ENCODE results near the gene PLEKHA7. TPM values are rescaled to one million over a fixed set of nuclear protein-coding genes. Genes with fewer than 3 reads are reported as not detected.

PLEKHA7 gene
- total RNA-seq, 1 donor from 2014 or later = 77.1 TPM

DNA sequence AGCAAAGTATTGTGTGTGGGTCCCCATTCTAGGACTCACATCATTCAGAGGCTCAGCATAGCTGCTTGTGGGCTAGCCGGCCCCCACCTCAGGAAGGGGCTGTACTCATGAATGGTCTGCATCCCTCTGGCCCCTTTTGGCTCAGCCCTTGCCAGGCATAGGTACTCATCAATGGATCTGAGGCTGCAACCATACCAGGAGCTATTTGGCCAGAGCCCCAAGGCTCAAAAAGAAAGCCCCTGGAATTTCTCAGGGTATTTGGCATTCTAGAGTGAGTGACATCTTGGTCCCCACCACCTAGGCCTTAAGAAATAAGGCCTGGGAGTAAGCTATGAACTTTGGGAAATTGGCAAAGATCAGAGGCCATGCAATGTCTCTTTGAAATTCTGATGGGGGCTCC, 38.3 kb downstream of the PLEKHA7 start:
- H3K27me3 Mint-ChIP-seq = no peaks in the 10 kb centered on the region
- H3K9me3 Mint-ChIP-seq (ENCODE audit: low read depth) = no peaks in the 10 kb centered on the region
- no peak overlapping the region for H3K27ac Mint-ChIP-seq
- TF ChIP-seq, protein P1, sequence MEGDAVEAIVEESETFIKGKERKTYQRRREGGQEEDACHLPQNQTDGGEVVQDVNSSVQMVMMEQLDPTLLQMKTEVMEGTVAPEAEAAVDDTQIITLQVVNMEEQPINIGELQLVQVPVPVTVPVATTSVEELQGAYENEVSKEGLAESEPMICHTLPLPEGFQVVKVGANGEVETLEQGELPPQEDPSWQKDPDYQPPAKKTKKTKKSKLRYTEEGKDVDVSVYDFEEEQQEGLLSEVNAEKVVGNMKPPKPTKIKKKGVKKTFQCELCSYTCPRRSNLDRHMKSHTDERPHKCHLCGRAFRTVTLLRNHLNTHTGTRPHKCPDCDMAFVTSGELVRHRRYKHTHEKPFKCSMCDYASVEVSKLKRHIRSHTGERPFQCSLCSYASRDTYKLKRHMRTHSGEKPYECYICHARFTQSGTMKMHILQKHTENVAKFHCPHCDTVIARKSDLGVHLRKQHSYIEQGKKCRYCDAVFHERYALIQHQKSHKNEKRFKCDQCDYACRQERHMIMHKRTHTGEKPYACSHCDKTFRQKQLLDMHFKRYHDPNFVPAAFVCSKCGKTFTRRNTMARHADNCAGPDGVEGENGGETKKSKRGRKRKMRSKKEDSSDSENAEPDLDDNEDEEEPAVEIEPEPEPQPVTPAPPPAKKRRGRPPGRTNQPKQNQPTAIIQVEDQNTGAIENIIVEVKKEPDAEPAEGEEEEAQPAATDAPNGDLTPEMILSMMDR (IDR thresholded peaks at IDR 0.05; ENCODE audit: unreplicated experiment) = no peak
- DNase-seq (ENCODE audit: low spot score, unreplicated experiment) = no peak
- H3K4me3 Mint-ChIP-seq (ENCODE audit: low read depth) = no peak overlapping the region
- peaks cover 51% of the 10 kb centered on the region for H3K4me1 Mint-ChIP-seq (ENCODE audit: low read depth)
- peaks cover 2% of the 10 kb centered on the region for H3K36me3 Mint-ChIP-seq (ENCODE audit: insufficient read depth)

DNA sequence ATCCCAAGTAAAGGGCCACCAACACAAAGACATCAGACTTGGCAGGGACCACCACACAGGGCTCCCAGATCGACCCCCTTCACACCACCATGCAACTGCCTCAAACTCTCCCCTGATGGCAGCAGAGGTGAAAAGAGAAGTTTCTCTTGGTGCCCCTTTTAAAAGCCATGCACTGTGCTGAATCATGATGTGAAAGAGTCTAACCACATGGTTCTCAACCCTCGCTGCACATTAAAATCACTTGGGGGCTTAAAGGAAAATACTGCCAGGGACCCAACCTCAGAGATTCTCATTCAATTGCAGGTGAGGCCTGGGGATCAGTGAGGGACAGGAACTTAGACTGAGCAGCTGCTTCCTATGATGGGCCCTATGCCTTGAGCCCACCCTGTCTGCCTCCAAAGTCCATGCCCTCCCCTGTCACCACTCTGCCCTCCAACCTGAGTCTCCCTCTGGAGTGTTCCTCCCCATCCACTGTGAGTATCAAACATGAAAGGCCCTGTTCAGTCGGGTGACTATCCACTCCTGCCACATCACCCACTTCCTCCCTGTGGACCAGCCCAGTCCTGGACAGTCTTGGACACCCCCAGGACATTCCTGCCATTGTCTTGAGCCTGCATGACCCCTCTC, 40.8 kb downstream of the PLEKHA7 start:
- TF ChIP-seq, protein P1 (IDR thresholded peaks at IDR 0.05; ENCODE audit: unreplicated experiment) = no peak
- no peak for DNase-seq (ENCODE audit: low spot score, unreplicated experiment)
- no peaks in the 10 kb centered on the region for H3K27me3 Mint-ChIP-seq
- H3K9me3 Mint-ChIP-seq (ENCODE audit: low read depth) = no peaks in the 10 kb centered on the region
- H3K36me3 Mint-ChIP-seq (ENCODE audit: insufficient read depth) = peaks cover 2% of the 10 kb centered on the region
- H3K4me3 Mint-ChIP-seq (ENCODE audit: low read depth) = no peak overlapping the region
- peaks cover 30% of the 10 kb centered on the region for H3K4me1 Mint-ChIP-seq (ENCODE audit: low read depth)
- no peak overlapping the region for H3K27ac Mint-ChIP-seq

DNA sequence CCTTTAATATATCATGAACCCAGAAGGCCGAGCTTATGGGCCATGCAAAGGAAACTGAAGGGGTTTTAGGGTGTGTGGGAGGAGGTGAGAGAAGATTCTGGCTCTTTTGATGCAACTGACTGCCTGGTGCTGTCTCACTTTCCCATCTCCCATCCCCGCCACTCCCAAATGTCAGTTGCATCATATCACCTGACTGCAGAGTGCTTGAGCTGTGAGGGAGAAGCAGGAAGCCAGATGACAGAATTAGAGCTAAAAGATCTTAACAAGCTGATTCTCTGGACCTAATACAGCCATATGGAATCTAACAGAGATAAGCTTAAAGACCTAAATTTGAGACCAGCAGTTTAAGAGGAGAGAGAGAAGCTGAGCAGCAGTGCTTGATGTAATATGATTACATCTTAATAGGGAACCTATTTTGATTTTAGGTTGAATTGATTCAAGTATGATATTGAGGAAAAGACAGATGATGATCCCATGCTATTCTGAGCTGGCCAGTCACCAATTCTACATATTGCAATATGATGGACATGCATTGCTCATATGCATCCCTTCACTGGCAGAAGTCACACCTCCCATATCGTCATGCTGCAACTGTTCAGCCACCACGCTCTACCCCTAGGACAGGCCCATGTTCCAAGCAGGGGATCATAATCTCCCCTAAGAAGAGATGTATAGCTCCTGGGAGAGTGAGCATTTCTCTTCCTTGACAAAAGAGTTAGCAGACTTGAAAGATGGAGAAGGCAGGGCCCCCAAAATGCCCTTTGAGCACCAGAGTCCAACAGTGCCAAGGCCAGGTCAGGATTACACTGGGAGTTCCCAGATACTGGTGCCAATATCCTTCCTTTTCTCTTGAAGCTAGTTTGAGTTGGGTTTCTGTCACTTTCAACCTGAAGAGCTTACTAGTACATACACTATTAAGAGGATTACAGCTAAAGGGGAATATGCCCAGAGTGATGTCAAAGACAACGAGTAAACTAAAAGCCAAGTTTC, 44.9 kb downstream of the PLEKHA7 start:
- H3K27me3 Mint-ChIP-seq = no peaks in the 10 kb centered on the region
- no peak overlapping the region for H3K27ac Mint-ChIP-seq
- TF ChIP-seq, protein P1 (IDR thresholded peaks at IDR 0.05; ENCODE audit: unreplicated experiment) = no peak
- H3K4me3 Mint-ChIP-seq (ENCODE audit: low read depth) = no peak overlapping the region
- DNase-seq (ENCODE audit: low spot score, unreplicated experiment) = no peak
- H3K4me1 Mint-ChIP-seq (ENCODE audit: low read depth) = peaks cover 29% of the 10 kb centered on the region
- H3K9me3 Mint-ChIP-seq (ENCODE audit: low read depth) = no peaks in the 10 kb centered on the region
- H3K36me3 Mint-ChIP-seq (ENCODE audit: insufficient read depth) = peaks cover 3% of the 10 kb centered on the region

DNA sequence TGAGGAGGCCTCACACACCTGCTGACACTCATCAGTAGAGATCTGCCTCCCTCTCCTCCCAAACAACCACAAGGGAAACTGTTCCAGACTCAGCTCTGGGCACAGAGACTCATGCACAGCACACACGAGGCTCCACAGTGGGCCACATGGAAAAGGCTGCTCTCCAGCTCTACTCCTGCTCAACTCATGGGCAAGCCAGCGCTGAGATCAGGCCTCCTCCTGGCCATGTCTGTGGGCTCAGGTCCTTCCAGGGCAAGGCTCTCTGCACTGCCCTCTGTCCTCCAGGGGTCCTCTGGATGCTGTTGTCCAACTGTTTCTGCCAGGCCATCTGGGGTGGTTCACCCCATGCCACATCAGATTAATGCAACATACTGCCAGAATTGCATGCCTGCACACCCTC, 46.0 kb downstream of the PLEKHA7 start:
- DNase-seq (ENCODE audit: low spot score, unreplicated experiment) = no peak
- Mint-ChIP-seq H3K36me3 (ENCODE audit: insufficient read depth) (peaks cover 4% of the 10 kb centered on the region), H3K9me3 (ENCODE audit: low read depth) (no peaks in the 10 kb centered on the region), H3K4me1 (ENCODE audit: low read depth) (peaks cover 27% of the 10 kb centered on the region), H3K4me3 (ENCODE audit: low read depth) (no peak overlapping the region), H3K27ac (peak overlapping the region; percentile 56), H3K27me3 (no peaks in the 10 kb centered on the region)
- TF ChIP-seq, protein P1 (IDR thresholded peaks at IDR 0.05; ENCODE audit: unreplicated experiment) = no peak

DNA sequence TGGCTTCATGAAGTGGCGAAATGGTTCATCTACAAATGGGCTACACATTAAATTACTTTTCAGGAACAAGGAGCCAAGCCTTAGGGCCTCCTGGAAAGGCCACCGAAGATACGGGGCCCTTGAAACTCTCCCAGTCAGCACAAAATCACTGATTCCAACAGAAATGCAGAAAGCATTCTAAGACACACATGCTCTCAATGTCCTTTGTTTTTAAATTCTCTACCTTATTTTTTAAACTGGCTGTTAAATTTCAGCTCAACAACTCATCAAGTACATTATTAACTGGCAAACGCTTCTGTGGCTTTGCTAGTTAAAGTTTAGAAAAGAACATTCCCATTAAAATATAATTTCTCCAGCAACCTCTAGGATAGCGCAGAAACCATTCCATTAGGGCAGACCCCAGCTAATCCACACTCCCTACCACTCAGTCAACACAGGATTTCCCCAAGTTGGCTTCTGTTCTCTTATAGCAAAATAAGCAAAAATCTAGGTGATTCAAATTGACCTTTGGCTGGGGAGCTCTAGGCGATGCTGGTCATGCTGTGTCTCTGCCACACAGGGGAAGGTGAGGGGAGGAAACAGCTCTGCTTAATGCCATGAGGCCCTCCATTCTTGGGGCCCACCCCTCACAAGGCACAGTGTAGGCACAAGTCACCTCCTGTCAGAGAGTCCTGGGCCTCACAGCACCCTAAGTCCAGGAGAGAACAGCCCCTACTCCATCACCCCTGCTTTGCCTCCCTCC, 47.1 kb downstream of the PLEKHA7 start:
- peaks cover 26% of the 10 kb centered on the region for H3K4me1 Mint-ChIP-seq (ENCODE audit: low read depth)
- TF ChIP-seq, protein P1 (IDR thresholded peaks at IDR 0.05; ENCODE audit: unreplicated experiment) = no peak
- H3K27me3 Mint-ChIP-seq = no peaks in the 10 kb centered on the region
- peaks cover 4% of the 10 kb centered on the region for H3K36me3 Mint-ChIP-seq (ENCODE audit: insufficient read depth)
- peak overlapping the region; percentile 47 for H3K27ac Mint-ChIP-seq
- no peak for DNase-seq (ENCODE audit: low spot score, unreplicated experiment)
- H3K9me3 Mint-ChIP-seq (ENCODE audit: low read depth) = no peaks in the 10 kb centered on the region
- H3K4me3 Mint-ChIP-seq (ENCODE audit: low read depth) = no peak overlapping the region
